Fibroblast of mammary gland (primary cell): ENCODE data around the gene NELFCD.

ENCODE experiments used
- DNase-seq: peaks from one replicate; pipeline ENCODE4 v3.0.0-alpha.2; 2010; ENCODE audit warnings: low read depth
- H3K4me3 ChIP-seq: 2 replicates; pipeline ENCODE4 v1.5.1; 2011; ENCODE audit warnings: low read depth, mild to moderate bottlenecking, low read length, moderate library complexity; ENCODE audit not compliant: control insufficient read depth
- TF ChIP-seq, protein P1 (sequence below): conservative IDR thresholded peaks from 2 replicates; pipeline ENCODE4 v1.5.1; 2011; ENCODE audit warnings: low read depth, low read length, inconsistent platforms; ENCODE audit not compliant: control insufficient read depth, insufficient read depth

NELFCD gene

DNA sequence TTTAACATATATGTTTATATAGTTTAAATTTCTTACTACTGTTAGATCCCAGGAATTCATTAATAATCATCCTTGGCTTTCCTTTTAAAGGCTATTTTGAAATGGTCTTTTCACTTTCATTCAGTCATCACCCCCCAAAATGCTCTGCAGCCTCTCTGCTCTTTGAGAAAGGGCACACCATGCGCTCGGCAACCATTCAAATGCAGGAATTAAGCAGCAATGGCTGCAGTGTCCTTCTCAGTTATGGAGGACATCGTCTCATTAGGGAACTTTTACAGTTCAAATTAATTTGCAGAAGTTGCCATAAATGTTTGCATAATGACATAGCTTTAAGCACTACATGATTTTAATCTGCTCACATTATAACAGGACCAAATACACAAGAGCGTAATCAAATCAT lies 44.5 kb downstream of the NELFCD start:
- no peak overlapping the region for H3K4me3 ChIP-seq
- no peak for DNase-seq
- TF ChIP-seq, protein P1, sequence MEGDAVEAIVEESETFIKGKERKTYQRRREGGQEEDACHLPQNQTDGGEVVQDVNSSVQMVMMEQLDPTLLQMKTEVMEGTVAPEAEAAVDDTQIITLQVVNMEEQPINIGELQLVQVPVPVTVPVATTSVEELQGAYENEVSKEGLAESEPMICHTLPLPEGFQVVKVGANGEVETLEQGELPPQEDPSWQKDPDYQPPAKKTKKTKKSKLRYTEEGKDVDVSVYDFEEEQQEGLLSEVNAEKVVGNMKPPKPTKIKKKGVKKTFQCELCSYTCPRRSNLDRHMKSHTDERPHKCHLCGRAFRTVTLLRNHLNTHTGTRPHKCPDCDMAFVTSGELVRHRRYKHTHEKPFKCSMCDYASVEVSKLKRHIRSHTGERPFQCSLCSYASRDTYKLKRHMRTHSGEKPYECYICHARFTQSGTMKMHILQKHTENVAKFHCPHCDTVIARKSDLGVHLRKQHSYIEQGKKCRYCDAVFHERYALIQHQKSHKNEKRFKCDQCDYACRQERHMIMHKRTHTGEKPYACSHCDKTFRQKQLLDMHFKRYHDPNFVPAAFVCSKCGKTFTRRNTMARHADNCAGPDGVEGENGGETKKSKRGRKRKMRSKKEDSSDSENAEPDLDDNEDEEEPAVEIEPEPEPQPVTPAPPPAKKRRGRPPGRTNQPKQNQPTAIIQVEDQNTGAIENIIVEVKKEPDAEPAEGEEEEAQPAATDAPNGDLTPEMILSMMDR = no peak

DNA sequence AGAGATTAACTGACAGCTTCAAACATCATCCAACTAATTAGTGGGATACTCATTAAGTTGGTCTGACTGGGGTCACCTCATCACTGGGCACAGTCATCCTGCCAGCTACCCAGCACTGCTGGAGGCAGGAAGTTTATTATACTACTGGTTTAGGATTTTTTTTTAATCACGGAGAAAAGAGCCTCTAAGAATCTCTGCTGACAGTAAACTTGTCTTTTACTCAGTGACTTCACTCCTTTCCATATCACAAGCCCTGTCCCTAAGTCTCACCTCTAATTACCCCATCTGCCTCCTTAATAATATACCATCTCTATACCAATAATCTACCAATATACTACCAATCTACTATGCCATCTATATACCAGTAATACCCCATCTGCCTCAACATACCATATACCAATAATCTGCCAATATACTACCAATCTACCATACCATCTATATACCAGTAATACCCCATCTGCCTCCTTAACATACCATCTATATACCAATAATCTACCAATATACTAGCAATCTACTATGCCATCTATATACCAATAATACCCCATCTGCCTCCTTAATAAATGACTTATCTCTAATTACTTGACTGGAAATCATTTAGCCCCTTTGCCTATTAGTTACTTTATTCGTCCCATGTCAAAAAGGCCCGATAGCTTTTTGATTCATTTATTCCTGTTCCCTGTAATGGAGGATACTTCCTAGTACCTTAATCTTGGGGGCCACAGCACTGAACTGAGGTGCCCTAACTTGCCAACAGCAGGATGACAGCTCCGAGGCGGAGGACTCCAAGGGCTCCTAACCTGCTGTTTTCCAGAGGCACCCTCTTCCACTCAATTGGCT lies 46.1 kb downstream of the NELFCD start:
- TF ChIP-seq, protein P1 = no peak

DNA sequence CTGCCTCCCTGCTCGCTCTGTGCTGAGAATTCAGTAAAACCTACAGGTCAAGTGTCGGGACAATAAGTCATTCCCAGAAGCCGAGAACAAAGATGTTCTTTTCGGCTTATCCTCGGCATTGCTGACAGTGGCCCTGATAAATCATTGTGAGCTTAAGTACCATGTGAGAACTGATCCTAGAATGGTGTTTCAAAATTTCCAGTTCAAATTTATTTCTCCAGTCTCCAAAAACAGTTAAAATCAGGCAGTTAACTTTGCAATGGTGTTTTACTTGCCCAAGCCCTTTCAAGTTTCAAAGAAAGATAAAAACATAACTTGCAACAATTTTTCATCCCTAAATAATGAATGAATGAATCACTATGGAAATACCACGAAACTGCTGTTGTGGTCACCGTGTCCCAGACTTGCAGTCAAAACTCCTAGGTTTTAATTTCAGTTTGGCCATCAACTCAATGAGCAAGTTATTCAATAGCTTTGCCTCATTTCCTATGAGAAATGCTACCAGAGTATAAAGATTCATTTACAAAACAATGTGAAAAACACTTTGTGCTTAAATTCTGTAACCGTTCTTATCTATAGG lies 46.8 kb downstream of the NELFCD start:
- H3K4me3 ChIP-seq = no peak overlapping the region
- peak; percentile 77 for DNase-seq
- TF ChIP-seq, protein P1 = no peak

More for the DNA sequence above, 46.1 kb downstream of the NELFCD start:
- DNase-seq = no peak
- no peak overlapping the region for H3K4me3 ChIP-seq

DNA sequence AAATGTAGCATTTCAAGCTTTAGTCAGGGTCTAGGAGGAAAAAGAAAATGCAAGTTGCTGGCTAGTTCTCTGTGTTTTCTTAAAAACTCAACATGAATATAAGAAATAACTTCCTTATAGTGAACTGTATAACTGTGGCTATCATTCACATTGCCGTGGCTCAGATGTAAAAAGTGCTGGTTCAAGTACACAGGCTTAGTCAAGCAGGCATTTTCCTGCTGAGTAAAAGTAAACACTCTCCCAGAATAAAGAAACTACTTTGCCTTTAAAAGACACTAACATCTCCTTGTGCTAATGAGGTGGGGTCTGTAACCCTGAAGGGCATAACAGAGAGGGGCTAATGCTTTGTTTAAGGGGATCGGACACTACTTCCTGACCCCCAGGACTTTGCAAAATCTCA lies 47.8 kb downstream of the NELFCD start:
- H3K4me3 ChIP-seq = no peak overlapping the region
- no peak for DNase-seq
- TF ChIP-seq, protein P1 = no peak

DNA sequence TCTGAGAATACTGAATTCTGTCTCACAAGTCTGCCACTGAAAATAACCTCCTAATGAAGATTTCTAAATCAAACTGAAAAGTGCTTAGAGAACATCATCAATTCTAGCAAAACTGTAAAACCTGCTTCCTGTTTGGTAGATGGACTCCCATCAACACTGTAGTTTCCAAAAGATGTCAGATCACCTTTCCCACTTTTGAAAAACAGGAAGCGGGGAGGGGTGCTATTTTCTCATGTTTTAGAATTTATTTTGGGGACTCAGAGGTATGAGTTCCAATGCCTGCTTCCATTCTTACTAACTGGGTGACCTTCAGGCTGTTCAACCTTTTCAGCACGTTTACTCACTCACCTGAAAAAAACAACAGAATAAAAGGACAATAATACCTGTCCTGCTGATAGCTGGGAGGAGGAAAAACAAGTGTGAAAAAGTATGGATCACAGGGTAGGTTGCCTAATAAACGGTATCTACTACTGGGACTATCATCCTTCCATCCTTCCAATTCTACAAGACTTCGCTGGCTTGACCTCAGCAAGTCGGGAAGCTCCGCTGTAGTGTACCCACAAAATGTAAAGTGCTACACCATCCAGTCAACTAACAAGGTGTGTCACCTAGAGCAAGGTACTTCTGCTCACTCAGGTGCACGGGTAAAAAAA lies 50.0 kb downstream of the NELFCD start:
- H3K4me3 ChIP-seq = peak overlapping the region; percentile 68
- TF ChIP-seq, protein P1 = no peak
- peak; percentile 3 for DNase-seq

DNA sequence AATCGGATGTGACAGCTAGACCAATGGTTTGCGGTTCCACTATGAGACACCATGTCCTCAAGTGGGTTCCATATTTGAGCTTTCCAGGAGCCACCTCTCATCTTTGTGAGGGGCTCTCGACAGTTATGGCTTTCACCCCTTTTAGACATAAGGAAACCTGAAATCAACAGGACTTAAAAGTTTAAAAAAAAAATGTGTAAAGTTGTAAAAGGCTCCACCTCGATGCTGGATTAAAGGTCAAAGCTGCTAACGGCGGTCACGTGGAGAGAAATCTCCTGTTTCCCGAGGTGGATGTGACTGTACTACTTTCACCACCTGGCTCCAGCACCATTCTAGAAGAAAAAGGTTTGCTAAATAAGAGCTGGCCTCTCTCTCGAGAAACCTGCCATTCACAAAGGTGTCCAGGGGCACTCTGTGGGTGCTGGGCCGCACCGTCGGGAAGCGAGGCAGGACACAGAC lies 50.5 kb downstream of the NELFCD start:
- H3K4me3 ChIP-seq = peak overlapping the region; percentile 68
- TF ChIP-seq, protein P1 = no peak
- DNase-seq = peak; percentile 11
